HFFc6 (cell line): ENCODE measurements around the gene C2orf72. TPM values are rescaled to one million over a fixed set of nuclear protein-coding genes. Genes with fewer than 3 reads are reported as not detected.
A peak's percentile ranks its signal among the peaks of the same experiment; 100 is the strongest.
"Not testable (repeated sequence)": the region's sequence is repeated elsewhere in the genome, so short reads cannot be mapped to it uniquely, and the experiment has no call there.

Experiments used
- DNase-seq: peaks from one replicate; pipeline ENCODE4 v3.0.0-alpha.2; 2018
- H3K27ac Mint-ChIP-seq: 2 replicates; pipeline ENCODE4 v1.8.0; 2020; ENCODE audit warnings: mild to moderate bottlenecking, mixed read lengths
- H3K27me3 Mint-ChIP-seq: 2 replicates; pipeline ENCODE4 v1.8.0; 2021; ENCODE audit warnings: mild to moderate bottlenecking, moderate library complexity, mixed read lengths; ENCODE audit not compliant: insufficient read depth
- H3K36me3 Mint-ChIP-seq: 2 replicates; pipeline ENCODE4 v1.8.0; 2021; ENCODE audit warnings: low read depth, mixed read lengths
- H3K4me1 Mint-ChIP-seq: 2 replicates; pipeline ENCODE4 v1.8.0; 2020; ENCODE audit warnings: low read depth, mixed read lengths
- H3K4me3 Mint-ChIP-seq: 2 replicates; pipeline ENCODE4 v1.8.0; 2020; ENCODE audit warnings: mild to moderate bottlenecking, moderate library complexity, mixed read lengths
- H3K9me3 Mint-ChIP-seq: 2 replicates; pipeline ENCODE4 v1.8.0; 2020; ENCODE audit warnings: mild to moderate bottlenecking, mixed read lengths
- total RNA-seq, 6 experiments: library from RNA; stranded (reverse); fragmentation: NEBNext Ultra II Directional; extraction: Animal tissue kit (Norgen Biotek cat#: 25700); gene quantifications; 2 replicates in 1 of 6; 3 replicates in 5 of 6; pipeline ENCODE4 v1.2.3, GENCODE V29; 2021
- TF ChIP-seq, protein P1 (sequence below): fragments of 200-600 bp; sonication (generic); IDR thresholded peaks from 2 replicates; pipeline ENCODE4 v1.5.0; 2021; ENCODE audit warnings: antibody characterized with exemption, mild to moderate bottlenecking

The C2orf72 gene
- total RNA-seq, 6 experiments from 2014 or later = not detected

DNA sequence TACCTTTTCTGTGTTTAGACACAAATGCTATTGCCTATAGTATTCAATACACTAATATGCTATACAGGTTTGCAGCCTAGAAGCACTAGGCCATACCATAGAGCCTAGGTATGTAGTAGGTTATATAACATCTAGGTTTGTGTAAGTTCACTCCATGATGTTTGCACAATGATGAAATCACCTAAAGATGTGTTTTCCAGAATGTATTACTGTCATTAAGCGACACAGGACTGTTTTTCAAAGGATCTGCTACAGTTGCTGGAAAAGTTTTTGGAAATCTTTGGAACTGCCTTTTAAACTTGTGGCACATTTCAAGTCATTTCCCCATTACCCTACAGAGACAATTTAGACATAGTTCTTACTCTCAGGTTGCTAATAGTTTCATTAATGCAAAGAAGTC is 28.6 kb downstream of the C2orf72 start:
- DNase-seq = no peak
- Mint-ChIP-seq H3K9me3 (no peaks in the 10 kb centered on the region), H3K27me3 (no peaks in the 10 kb centered on the region), H3K27ac (no peak overlapping the region), H3K36me3 (peaks cover 33% of the 10 kb centered on the region), H3K4me3 (no peak overlapping the region), H3K4me1 (peaks cover 21% of the 10 kb centered on the region)
- TF ChIP-seq, protein P1, sequence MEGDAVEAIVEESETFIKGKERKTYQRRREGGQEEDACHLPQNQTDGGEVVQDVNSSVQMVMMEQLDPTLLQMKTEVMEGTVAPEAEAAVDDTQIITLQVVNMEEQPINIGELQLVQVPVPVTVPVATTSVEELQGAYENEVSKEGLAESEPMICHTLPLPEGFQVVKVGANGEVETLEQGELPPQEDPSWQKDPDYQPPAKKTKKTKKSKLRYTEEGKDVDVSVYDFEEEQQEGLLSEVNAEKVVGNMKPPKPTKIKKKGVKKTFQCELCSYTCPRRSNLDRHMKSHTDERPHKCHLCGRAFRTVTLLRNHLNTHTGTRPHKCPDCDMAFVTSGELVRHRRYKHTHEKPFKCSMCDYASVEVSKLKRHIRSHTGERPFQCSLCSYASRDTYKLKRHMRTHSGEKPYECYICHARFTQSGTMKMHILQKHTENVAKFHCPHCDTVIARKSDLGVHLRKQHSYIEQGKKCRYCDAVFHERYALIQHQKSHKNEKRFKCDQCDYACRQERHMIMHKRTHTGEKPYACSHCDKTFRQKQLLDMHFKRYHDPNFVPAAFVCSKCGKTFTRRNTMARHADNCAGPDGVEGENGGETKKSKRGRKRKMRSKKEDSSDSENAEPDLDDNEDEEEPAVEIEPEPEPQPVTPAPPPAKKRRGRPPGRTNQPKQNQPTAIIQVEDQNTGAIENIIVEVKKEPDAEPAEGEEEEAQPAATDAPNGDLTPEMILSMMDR = no peak

DNA sequence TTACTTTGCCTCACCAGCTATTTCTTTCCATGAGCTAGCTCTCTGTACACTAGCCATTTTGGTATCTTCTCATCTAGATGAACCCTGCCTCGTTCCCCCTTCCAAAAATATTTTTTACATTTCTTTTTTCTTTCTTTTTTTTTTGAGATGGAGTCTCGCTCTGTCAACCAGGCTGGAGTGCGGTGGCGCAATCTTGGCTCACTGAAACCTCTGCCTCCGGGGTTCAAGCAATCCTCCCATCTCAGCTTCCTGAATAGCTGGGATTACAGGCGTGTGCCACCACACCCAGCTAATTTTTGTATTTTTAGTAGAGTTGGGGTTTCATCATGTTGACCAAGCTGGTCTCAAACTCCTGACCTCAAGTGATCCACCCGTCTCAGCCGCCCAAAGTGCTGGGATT is 30.2 kb downstream of the C2orf72 start:
- Mint-ChIP-seq H3K36me3 (peaks cover 45% of the 10 kb centered on the region), H3K4me1 (peaks cover 21% of the 10 kb centered on the region), H3K4me3 (peak overlapping the region; percentile 2; the same call in 1 of the 2 replicates), H3K27ac (peak overlapping the region; percentile 75)
- not testable (repeated sequence) for H3K9me3 Mint-ChIP-seq, DNase-seq, H3K27me3 Mint-ChIP-seq

- Mint-ChIP-seq H3K4me1 (peaks cover 21% of the 10 kb centered on the region), H3K4me3 (peak overlapping the region; percentile 56), H3K27me3 (no peaks in the 10 kb centered on the region), H3K27ac (peak overlapping the region; percentile 75), H3K36me3 (peaks cover 48% of the 10 kb centered on the region), H3K9me3 (no peaks in the 10 kb centered on the region)
- DNase-seq = peak; percentile 83
- TF ChIP-seq, protein P1 = no peak
Observed at GRCh38 chr2:231068525-231069222, 31.4 kb downstream of the C2orf72 start.

DNA sequence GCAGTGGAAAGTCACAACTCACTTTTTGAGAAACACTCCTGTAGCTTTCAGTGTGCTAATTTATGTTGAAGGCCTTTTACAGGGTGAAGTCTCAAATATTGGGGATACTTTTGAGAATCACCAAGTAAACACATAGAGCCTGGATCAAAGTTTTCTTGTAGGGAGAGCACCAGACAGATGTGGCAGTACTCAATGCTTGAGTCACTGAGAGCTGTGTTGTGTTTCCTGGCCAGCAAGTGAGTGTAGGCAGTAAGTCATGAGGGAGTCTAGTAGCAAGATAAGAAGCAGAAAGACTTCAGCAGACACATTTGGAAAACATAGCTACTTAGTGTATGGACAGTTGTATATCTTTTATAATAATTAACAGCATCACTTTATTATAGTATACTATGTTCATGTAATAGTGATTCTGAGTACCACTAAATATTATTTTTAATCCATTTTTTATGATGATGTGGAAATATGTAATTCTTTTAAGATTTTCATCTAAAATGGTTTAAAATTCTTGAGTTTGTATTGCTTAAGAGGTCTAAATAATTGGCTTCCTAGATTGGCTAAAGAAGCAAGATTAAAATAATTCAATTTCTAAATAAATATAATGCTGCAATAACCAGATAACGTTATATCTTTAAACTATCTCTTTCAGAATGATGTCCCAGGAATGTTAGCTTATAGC is 32.2 kb downstream of the C2orf72 start:
- peak overlapping the region; percentile 24; the same call in 1 of the 2 replicates for H3K27ac Mint-ChIP-seq
- no peak overlapping the region for H3K4me3 Mint-ChIP-seq
- TF ChIP-seq, protein P1 = no peak
- no peaks in the 10 kb centered on the region for H3K9me3 Mint-ChIP-seq
- no peaks in the 10 kb centered on the region for H3K27me3 Mint-ChIP-seq
- H3K36me3 Mint-ChIP-seq = peaks cover 47% of the 10 kb centered on the region
- peak; percentile 52 for DNase-seq
- peaks cover 21% of the 10 kb centered on the region for H3K4me1 Mint-ChIP-seq

GRCh38 chr2:231084565-231084964 is 47.2 kb downstream of the C2orf72 start:
- DNase-seq = no peak
- Mint-ChIP-seq H3K36me3 (peaks cover 44% of the 10 kb centered on the region), H3K4me3 (no peak overlapping the region), H3K27ac (no peak overlapping the region), H3K4me1 (no peaks in the 10 kb centered on the region), H3K27me3 (no peaks in the 10 kb centered on the region), H3K9me3 (no peaks in the 10 kb centered on the region)
- TF ChIP-seq, protein P1 = no peak

- no peaks in the 10 kb centered on the region for H3K4me1 Mint-ChIP-seq
- no peak for DNase-seq
- TF ChIP-seq, protein P1 = no peak
- H3K9me3 Mint-ChIP-seq = no peaks in the 10 kb centered on the region
- H3K27ac Mint-ChIP-seq = no peak overlapping the region
- H3K27me3 Mint-ChIP-seq = no peaks in the 10 kb centered on the region; the same call in 1 of the 2 replicates
- H3K36me3 Mint-ChIP-seq = peaks cover 35% of the 10 kb centered on the region
- H3K4me3 Mint-ChIP-seq = no peak overlapping the region
Observed at GRCh38 chr2:231088754-231089153, 51.4 kb downstream of the C2orf72 start.
